ENCODE results near the gene TTLL12. TPM values are rescaled to one million over a fixed set of nuclear protein-coding genes. Genes with fewer than 3 reads are reported as not detected.
A peak's percentile ranks its signal among the peaks of the same experiment; 100 is the strongest.

Gene TTLL12
- total RNA-seq, 2 experiments from 2014 or later = 42.9 to 44.6 TPM

- no peak overlapping the region for H3K27ac Mint-ChIP-seq
- DNase-seq = no peak
- H3K36me3 Mint-ChIP-seq (ENCODE audit: low read depth) = no peaks in the 10 kb centered on the region
- H3K4me1 Mint-ChIP-seq = peaks cover 2% of the 10 kb centered on the region
- ChIA-PET CTCF (interaction anchor here (1.1 kb wide), 1 partner anchor 226 kb away, joined by 3 read pairs; no protein-coding TSS in a partner anchor), POLR2A (no interaction called here)
- H3K27me3 Mint-ChIP-seq = no peaks in the 10 kb centered on the region
- H3K4me3 Mint-ChIP-seq = no peak overlapping the region
- H3K9me3 Mint-ChIP-seq = no peaks in the 10 kb centered on the region
These were observed 15.4 kb upstream of the TTLL12 start for GRCh38 chr22:43202326-43202725.

GRCh38 chr22:43201486-43202219 lies 14.7 kb upstream of the TTLL12 start:
- Mint-ChIP-seq H3K27me3 (no peaks in the 10 kb centered on the region), H3K9me3 (no peaks in the 10 kb centered on the region), H3K27ac (no peak overlapping the region), H3K36me3 (ENCODE audit: low read depth) (no peaks in the 10 kb centered on the region), H3K4me3 (no peak overlapping the region), H3K4me1 (peaks cover 2% of the 10 kb centered on the region)
- ChIA-PET CTCF (no interaction called here), POLR2A (no interaction called here)
- no peak for DNase-seq

GRCh38 chr22:43200555-43200954 lies 13.6 kb upstream of the TTLL12 start:
- Mint-ChIP-seq H3K27ac (no peak overlapping the region), H3K36me3 (ENCODE audit: low read depth) (no peaks in the 10 kb centered on the region), H3K9me3 (no peaks in the 10 kb centered on the region), H3K4me3 (no peak overlapping the region), H3K27me3 (no peaks in the 10 kb centered on the region), H3K4me1 (no peaks in the 10 kb centered on the region)
- ChIA-PET POLR2A (no interaction called here), CTCF (interaction anchor here (0.6 to 1.2 kb wide), 3 partner anchors 13 to 533 kb away, joined by 3 read pairs; no protein-coding TSS in a partner anchor)
- DNase-seq = no peak

GRCh38 chr22:43200031-43200430 lies 13.1 kb upstream of the TTLL12 start:
- no peaks in the 10 kb centered on the region for H3K36me3 Mint-ChIP-seq (ENCODE audit: low read depth)
- no peaks in the 10 kb centered on the region for H3K9me3 Mint-ChIP-seq
- ChIA-PET POLR2A (no interaction called here), CTCF (interaction anchor here (0.6 to 1.2 kb wide), 2 partner anchors 12 to 533 kb away, joined by 3 read pairs; no protein-coding TSS in a partner anchor)
- H3K4me1 Mint-ChIP-seq = no peaks in the 10 kb centered on the region
- H3K27ac Mint-ChIP-seq = no peak overlapping the region
- no peak overlapping the region for H3K4me3 Mint-ChIP-seq
- no peak for DNase-seq
- H3K27me3 Mint-ChIP-seq = no peaks in the 10 kb centered on the region

GRCh38 chr22:43199541-43199940 lies 12.6 kb upstream of the TTLL12 start:
- H3K27ac Mint-ChIP-seq = no peak overlapping the region
- POLR2A ChIA-PET = no interaction called here
- no peak for DNase-seq
- CTCF ChIA-PET = interaction anchor here (0.5 kb wide), 1 partner anchor 423 kb away, joined by 3 read pairs; no protein-coding TSS in a partner anchor
- no peak overlapping the region for H3K4me3 Mint-ChIP-seq
- H3K9me3 Mint-ChIP-seq = no peaks in the 10 kb centered on the region
- no peaks in the 10 kb centered on the region for H3K4me1 Mint-ChIP-seq
- H3K36me3 Mint-ChIP-seq (ENCODE audit: low read depth) = no peaks in the 10 kb centered on the region
- H3K27me3 Mint-ChIP-seq = no peaks in the 10 kb centered on the region

GRCh38 chr22:43198936-43199335 lies 12.0 kb upstream of the TTLL12 start:
- H3K4me3 Mint-ChIP-seq = no peak overlapping the region
- POLR2A ChIA-PET = no interaction called here
- H3K27me3 Mint-ChIP-seq = no peaks in the 10 kb centered on the region
- H3K36me3 Mint-ChIP-seq (ENCODE audit: low read depth) = no peaks in the 10 kb centered on the region
- DNase-seq = no peak
- no peaks in the 10 kb centered on the region for H3K9me3 Mint-ChIP-seq
- CTCF ChIA-PET = interaction anchor here (0.5 kb wide), 1 partner anchor 423 kb away, joined by 3 read pairs; no protein-coding TSS in a partner anchor
- no peak overlapping the region for H3K27ac Mint-ChIP-seq
- H3K4me1 Mint-ChIP-seq = no peaks in the 10 kb centered on the region

GRCh38 chr22:43198126-43198525 lies 11.2 kb upstream of the TTLL12 start:
- H3K27ac Mint-ChIP-seq = no peak overlapping the region
- ChIA-PET CTCF (no interaction called here), POLR2A (no interaction called here)
- peaks cover 2% of the 10 kb centered on the region for H3K27me3 Mint-ChIP-seq
- no peak for DNase-seq
- H3K4me3 Mint-ChIP-seq = no peak overlapping the region
- no peaks in the 10 kb centered on the region for H3K4me1 Mint-ChIP-seq
- H3K9me3 Mint-ChIP-seq = no peaks in the 10 kb centered on the region
- no peaks in the 10 kb centered on the region for H3K36me3 Mint-ChIP-seq (ENCODE audit: low read depth)

GRCh38 chr22:43197271-43197941 lies 10.5 kb upstream of the TTLL12 start:
- ChIA-PET CTCF (interaction anchor here (0.6 kb wide), 1 partner anchor 19 kb away, joined by 3 read pairs; no protein-coding TSS in a partner anchor), POLR2A (no interaction called here)
- Mint-ChIP-seq H3K9me3 (no peaks in the 10 kb centered on the region), H3K27ac (no peak overlapping the region), H3K27me3 (peaks cover 2% of the 10 kb centered on the region), H3K36me3 (ENCODE audit: low read depth) (no peaks in the 10 kb centered on the region), H3K4me3 (no peak overlapping the region), H3K4me1 (no peaks in the 10 kb centered on the region)
- DNase-seq = no peak

GRCh38 chr22:43191831-43192230 lies 4.9 kb upstream of the TTLL12 start:
- Mint-ChIP-seq H3K27ac (no peak overlapping the region), H3K27me3 (peaks cover 13% of the 10 kb centered on the region), H3K36me3 (ENCODE audit: low read depth) (peaks cover 10% of the 10 kb centered on the region), H3K4me1 (peaks cover 13% of the 10 kb centered on the region), H3K4me3 (no peak overlapping the region), H3K9me3 (peaks cover 9% of the 10 kb centered on the region)
- CTCF ChIA-PET = interaction anchor here (0.6 kb wide), 1 partner anchor 748 kb away, joined by 4 read pairs; no protein-coding TSS in a partner anchor
- no peak for DNase-seq
- POLR2A ChIA-PET = interaction anchor here (0.6 kb wide), 1 partner anchor 54 kb away, joined by 4 read pairs; no protein-coding TSS in a partner anchor

GRCh38 chr22:43188829-43189545 lies 2.1 kb upstream of the TTLL12 start:
- Mint-ChIP-seq H3K4me1 (peaks cover 31% of the 10 kb centered on the region), H3K9me3 (peaks cover 9% of the 10 kb centered on the region), H3K4me3 (peak overlapping the region; percentile 45), H3K27me3 (peaks cover 13% of the 10 kb centered on the region), H3K36me3 (ENCODE audit: low read depth) (peaks cover 10% of the 10 kb centered on the region), H3K27ac (peak overlapping the region; percentile 99)
- POLR2A ChIA-PET = no interaction called here
- CTCF ChIA-PET = interaction anchor here (1.3 kb wide), 1 partner anchor 157 kb away, joined by 5 read pairs; no protein-coding TSS in a partner anchor
- no peak for DNase-seq

- Mint-ChIP-seq H3K27me3 (peaks cover 11% of the 10 kb centered on the region), H3K27ac (peak overlapping the region; percentile 99), H3K36me3 (ENCODE audit: low read depth) (peaks cover 13% of the 10 kb centered on the region), H3K4me3 (peak overlapping the region; percentile 80), H3K4me1 (peaks cover 37% of the 10 kb centered on the region), H3K9me3 (peaks cover 9% of the 10 kb centered on the region)
- ChIA-PET POLR2A (interaction anchor here (0.6 to 1.2 kb wide), 3 partner anchors 22 to 572 kb away, joined by 3 read pairs; partner anchors contain the start of gene POLDIP3), CTCF (interaction anchor here (0.6 to 1.7 kb wide), 18 partner anchors 10 to 352 kb away, joined by 3 to 8 read pairs (median 3); partner anchors contain the start of gene TSPO)
- DNase-seq = peak; percentile 96
These were observed 501 bp upstream of the TTLL12 start for GRCh38 chr22:43187171-43188099.

GRCh38 chr22:43185860-43186261 lies 1.1 kb downstream of the TTLL12 start:
- Mint-ChIP-seq H3K27ac (peak overlapping the region; percentile 76), H3K4me1 (peaks cover 39% of the 10 kb centered on the region), H3K36me3 (ENCODE audit: low read depth) (peaks cover 11% of the 10 kb centered on the region), H3K27me3 (no peaks in the 10 kb centered on the region), H3K4me3 (peak overlapping the region; percentile 76), H3K9me3 (peaks cover 3% of the 10 kb centered on the region)
- CTCF ChIA-PET = interaction anchor here (1.8 kb wide), 1 partner anchor 22 kb away, joined by 8 read pairs; no protein-coding TSS in a partner anchor
- POLR2A ChIA-PET = no interaction called here
- DNase-seq = no peak

Data from activated CD4-positive, alpha-beta T cell treated with anti-CD3 and anti-CD28 coated beads, Interleukin-2, amount 10 ng/mL, durations not matched to agents 7 days and 5 days (primary cell).